ENCODE data around the gene GPAT3. TPM values are rescaled to one million over a fixed set of nuclear protein-coding genes. Genes with fewer than 3 reads are reported as not detected.

Gene GPAT3
- total RNA-seq, 1 donor from 2014 or later: 16.0 TPM

DNA sequence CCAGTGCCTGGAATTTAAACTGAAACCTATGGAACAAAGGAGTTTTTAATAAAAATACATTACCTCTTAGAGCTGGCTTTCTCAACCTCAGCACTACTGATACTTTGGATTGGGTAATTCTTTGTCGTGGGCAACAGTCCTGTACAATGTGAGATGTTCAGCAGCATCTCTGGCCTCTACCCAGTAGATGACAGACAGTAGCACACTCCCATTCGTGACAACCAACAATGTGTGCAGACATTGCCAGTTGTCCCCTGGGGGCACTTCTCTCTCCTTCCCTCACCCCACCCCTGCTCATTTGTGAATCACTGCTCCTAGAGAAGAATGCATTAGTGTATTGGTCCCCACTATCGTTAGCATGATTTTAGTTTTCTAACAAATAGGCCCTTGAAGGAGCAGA, 16.2 kb downstream of the GPAT3 start:
- Mint-ChIP-seq H3K4me3 (ENCODE audit: unreplicated experiment) (no peak overlapping the region), H3K27me3 (ENCODE audit: unreplicated experiment) (no peaks in the 10 kb centered on the region), H3K4me1 (ENCODE audit: unreplicated experiment) (no peaks in the 10 kb centered on the region), H3K27ac (ENCODE audit: unreplicated experiment) (no peak overlapping the region), H3K9me3 (ENCODE audit: unreplicated experiment) (no peaks in the 10 kb centered on the region), H3K36me3 (ENCODE audit: low read depth, unreplicated experiment) (no peaks in the 10 kb centered on the region)
- no peak for DNase-seq (ENCODE audit: low spot score)
- TF ChIP-seq, protein P1, sequence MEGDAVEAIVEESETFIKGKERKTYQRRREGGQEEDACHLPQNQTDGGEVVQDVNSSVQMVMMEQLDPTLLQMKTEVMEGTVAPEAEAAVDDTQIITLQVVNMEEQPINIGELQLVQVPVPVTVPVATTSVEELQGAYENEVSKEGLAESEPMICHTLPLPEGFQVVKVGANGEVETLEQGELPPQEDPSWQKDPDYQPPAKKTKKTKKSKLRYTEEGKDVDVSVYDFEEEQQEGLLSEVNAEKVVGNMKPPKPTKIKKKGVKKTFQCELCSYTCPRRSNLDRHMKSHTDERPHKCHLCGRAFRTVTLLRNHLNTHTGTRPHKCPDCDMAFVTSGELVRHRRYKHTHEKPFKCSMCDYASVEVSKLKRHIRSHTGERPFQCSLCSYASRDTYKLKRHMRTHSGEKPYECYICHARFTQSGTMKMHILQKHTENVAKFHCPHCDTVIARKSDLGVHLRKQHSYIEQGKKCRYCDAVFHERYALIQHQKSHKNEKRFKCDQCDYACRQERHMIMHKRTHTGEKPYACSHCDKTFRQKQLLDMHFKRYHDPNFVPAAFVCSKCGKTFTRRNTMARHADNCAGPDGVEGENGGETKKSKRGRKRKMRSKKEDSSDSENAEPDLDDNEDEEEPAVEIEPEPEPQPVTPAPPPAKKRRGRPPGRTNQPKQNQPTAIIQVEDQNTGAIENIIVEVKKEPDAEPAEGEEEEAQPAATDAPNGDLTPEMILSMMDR (IDR thresholded peaks at IDR 0.05; ENCODE audit: unreplicated experiment): no peak

GRCh38 chr4:83552924-83553323, 17.0 kb downstream of the GPAT3 start:
- DNase-seq (ENCODE audit: low spot score): no peak

GRCh38 chr4:83556006-83556707, 20.2 kb downstream of the GPAT3 start:
- Mint-ChIP-seq H3K4me3 (ENCODE audit: unreplicated experiment) (no peak overlapping the region), H3K36me3 (ENCODE audit: low read depth, unreplicated experiment) (no peaks in the 10 kb centered on the region), H3K27me3 (ENCODE audit: unreplicated experiment) (no peaks in the 10 kb centered on the region), H3K4me1 (ENCODE audit: unreplicated experiment) (no peaks in the 10 kb centered on the region), H3K9me3 (ENCODE audit: unreplicated experiment) (no peaks in the 10 kb centered on the region), H3K27ac (ENCODE audit: unreplicated experiment) (no peak overlapping the region)
- DNase-seq (ENCODE audit: low spot score): no peak
- TF ChIP-seq, protein P1 (IDR thresholded peaks at IDR 0.05; ENCODE audit: unreplicated experiment): no peak

More at GRCh38 chr4:83552924-83553323, 17.0 kb downstream of the GPAT3 start:
- Mint-ChIP-seq H3K9me3 (ENCODE audit: unreplicated experiment) (no peaks in the 10 kb centered on the region), H3K27me3 (ENCODE audit: unreplicated experiment) (no peaks in the 10 kb centered on the region), H3K36me3 (ENCODE audit: low read depth, unreplicated experiment) (no peaks in the 10 kb centered on the region), H3K27ac (ENCODE audit: unreplicated experiment) (no peak overlapping the region), H3K4me1 (ENCODE audit: unreplicated experiment) (no peaks in the 10 kb centered on the region), H3K4me3 (ENCODE audit: unreplicated experiment) (no peak overlapping the region)
- TF ChIP-seq, protein P1 (IDR thresholded peaks at IDR 0.05; ENCODE audit: unreplicated experiment): no peak

- Mint-ChIP-seq H3K36me3 (ENCODE audit: low read depth, unreplicated experiment) (no peaks in the 10 kb centered on the region), H3K4me3 (ENCODE audit: unreplicated experiment) (no peak overlapping the region), H3K9me3 (ENCODE audit: unreplicated experiment) (no peaks in the 10 kb centered on the region), H3K4me1 (ENCODE audit: unreplicated experiment) (no peaks in the 10 kb centered on the region), H3K27ac (ENCODE audit: unreplicated experiment) (no peak overlapping the region), H3K27me3 (ENCODE audit: unreplicated experiment) (no peaks in the 10 kb centered on the region)
- TF ChIP-seq, protein P1 (IDR thresholded peaks at IDR 0.05; ENCODE audit: unreplicated experiment): no peak
- DNase-seq (ENCODE audit: low spot score): no peak
These were observed 20.9 kb downstream of the GPAT3 start for GRCh38 chr4:83556816-83557215.

- TF ChIP-seq, protein P1 (IDR thresholded peaks at IDR 0.05; ENCODE audit: unreplicated experiment): no peak
- no peaks in the 10 kb centered on the region for H3K36me3 Mint-ChIP-seq (ENCODE audit: low read depth, unreplicated experiment)
- H3K9me3 Mint-ChIP-seq (ENCODE audit: unreplicated experiment): no peaks in the 10 kb centered on the region
- no peaks in the 10 kb centered on the region for H3K4me1 Mint-ChIP-seq (ENCODE audit: unreplicated experiment)
- no peak overlapping the region for H3K27ac Mint-ChIP-seq (ENCODE audit: unreplicated experiment)
- DNase-seq (ENCODE audit: low spot score): no peak
- H3K27me3 Mint-ChIP-seq (ENCODE audit: unreplicated experiment): no peaks in the 10 kb centered on the region
- no peak overlapping the region for H3K4me3 Mint-ChIP-seq (ENCODE audit: unreplicated experiment)
These were observed 22.2 kb downstream of the GPAT3 start for GRCh38 chr4:83558059-83558653.

Measured in endothelial cell (in vitro differentiated cells).